IPS DF 19.7 (cell line): ENCODE measurements around the gene AASDH.

Experiments
- DNase-seq: peaks from one replicate; pipeline ENCODE4 v3.0.0-alpha.2; 2013; ENCODE audit warnings: low read depth, low spot score

Gene AASDH

DNA sequence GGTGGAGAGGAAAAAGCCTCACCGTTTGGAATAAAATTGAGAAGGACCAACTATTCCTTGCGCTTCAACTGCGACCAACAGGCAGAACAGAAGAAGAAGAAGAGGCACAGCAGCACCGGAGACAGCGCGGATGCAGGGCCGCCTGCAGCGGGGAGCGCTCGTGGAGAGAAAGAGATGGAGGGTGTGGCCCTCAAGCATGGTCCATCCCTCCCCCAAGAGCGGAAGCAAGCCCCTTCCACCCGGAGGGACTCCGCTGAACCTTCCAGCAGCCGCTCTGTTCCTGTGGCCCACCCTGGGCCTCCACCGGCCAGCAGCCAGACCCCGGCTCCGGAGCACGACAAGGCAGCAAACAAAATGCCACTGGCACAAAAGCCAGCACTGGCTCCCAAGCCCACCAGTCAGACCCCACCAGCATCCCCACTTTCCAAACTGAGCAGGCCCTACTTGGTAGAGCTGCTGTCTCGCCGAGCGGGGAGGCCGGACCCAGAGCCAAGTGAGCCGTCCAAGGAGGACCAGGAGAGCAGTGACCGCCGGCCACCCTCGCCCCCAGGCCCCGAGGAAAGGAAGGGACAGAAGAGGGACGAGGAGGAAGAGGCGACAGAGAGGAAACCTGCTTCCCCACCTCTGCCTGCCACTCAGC is 71.2 kb downstream of the AASDH start:
- no peak for DNase-seq

DNA sequence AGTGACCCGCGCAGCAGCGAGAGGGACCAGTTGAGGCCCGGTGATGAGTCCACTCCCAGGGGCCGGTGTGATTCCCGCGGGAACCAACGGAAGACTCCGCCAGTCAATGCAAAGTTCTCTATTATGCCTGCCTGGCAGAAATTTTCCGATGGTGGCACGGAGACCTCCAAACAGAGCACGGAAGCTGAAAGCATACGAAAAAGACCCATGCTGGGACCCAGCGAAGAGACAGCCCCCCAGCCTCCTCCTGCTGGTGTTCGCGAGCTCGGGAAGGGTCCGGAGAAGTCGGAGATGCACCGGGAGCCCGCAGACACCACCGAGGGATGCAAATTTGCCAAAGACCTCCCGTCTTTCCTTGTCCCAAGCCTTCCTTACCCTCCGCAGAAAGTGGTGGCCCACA is 71.7 kb downstream of the AASDH start:
- DNase-seq: no peak

DNA sequence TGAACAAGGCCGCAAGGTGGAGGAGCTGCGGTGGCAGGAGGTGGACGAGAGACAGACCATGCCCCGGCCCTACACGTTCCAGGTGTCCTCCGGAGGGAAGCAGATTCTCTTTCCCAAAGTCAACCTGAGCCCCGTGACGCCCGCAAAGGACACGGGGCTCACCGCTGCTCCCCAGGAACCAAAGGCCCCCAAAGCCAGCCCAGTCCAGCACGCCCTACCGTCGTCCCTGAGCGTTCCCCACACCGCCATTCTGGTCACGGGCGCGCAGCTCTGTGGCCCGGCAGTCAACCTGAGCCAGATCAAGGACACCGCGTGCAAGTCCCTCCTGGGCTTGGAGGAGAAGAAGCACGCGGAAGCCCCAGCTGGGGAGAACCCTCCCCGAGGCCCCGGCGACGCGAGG is 72.2 kb downstream of the AASDH start:
- no peak for DNase-seq

- DNase-seq: no peak
Observed at GRCh38 chr4:56314207-56314915, 72.9 kb downstream of the AASDH start.

DNA sequence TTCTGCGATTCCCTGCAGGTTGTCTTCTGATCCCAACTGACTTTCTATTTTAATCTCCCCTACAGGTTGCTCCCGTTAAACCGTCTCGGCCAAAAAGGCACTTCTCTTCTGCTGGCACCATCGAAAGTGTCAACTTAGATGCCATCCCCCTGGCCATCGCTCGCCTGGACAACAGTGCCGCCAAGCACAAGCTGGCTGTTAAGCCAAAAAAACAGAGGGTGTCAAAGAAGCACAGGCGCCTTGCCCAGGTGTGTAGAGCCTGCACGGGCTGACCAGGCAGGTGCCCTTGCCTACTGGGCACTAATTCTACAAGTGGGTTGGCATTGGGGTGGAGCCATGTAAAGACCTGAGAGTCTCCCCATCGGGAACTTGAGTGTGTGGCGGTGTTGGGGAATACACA is 74.2 kb downstream of the AASDH start:
- no peak for DNase-seq

- no peak for DNase-seq
Observed at GRCh38 chr4:56311299-56311975, 75.9 kb downstream of the AASDH start.

DNA sequence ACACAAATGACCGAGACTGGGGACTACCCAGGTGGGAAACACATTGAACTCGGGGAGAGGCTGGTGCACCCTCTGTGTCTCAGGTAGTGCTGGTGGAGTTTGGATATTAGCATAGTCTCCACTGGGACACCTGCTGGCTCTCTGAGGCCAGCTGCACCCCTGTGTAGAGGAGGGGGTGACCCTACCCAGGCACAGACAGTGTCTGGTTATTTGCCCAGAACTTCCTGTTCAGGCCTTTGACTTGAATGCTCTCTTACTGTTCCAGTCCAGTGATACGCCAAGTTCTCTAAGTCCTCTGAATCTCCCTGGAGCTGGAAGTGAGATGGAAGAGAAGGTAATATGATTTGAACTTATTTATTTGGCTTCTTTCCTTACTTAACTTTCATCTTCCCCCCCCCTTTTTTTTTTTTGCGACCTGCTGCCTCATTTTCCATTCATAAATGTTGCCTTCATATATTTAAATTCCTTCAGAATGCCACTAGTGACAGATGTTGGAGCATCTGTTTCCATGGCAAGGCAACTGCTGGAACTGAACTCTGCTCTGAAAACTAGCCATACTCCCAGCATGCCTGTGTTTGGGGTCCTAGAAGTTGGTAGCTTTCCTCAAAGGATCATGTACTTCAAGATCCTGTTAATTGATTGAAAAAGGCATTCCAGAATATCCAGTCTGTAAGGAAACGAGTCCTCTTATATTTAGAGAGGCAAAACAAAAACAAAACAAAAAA is 76.7 kb downstream of the AASDH start:
- DNase-seq: no peak

- DNase-seq: no peak
Observed at GRCh38 chr4:56308384-56308783, 78.9 kb downstream of the AASDH start.

DNA sequence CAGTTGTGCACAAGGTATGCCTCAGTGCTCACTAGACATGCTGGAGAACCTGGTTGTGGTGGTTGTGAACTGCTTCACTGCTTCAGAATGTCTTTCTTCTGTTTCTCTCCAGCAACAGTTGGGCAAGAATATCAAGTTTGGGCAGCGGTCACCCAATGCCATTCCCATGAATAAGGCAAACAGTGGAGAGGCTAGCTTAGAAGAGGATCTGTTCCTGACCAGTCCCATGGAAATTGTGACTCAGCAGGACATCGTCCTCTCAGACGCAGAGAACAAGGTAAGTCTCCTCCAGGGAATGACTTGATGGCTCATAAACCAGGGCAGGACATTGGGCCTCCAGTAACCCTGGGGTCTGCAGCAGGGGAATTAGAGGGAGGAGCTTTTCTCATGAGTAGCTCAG is 79.9 kb downstream of the AASDH start:
- no peak for DNase-seq

DNA sequence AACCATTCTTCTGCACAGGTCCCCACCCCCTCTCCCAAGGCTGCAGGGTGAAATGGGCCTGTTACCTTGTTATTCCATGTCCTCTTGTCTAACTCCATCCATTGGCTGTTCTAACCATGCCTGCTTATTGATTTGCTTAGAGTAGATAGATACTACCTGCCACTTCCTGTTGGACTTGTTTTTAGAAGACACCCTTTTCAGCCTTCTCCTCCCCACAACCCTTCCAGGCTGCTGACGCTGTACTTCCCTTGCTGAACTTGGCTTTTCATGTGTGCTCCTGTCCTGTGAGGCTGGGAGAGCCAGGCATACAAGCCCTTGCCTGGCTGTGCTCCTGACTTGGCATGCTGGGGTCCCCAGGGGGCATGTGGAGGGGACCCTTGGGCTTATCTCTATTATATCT is 81.9 kb downstream of the AASDH start:
- no peak for DNase-seq

GRCh38 chr4:56303921-56304320 is 83.4 kb downstream of the AASDH start:
- DNase-seq: no peak

- no peak for DNase-seq
Observed at GRCh38 chr4:56302760-56303159, 84.5 kb downstream of the AASDH start.

DNA sequence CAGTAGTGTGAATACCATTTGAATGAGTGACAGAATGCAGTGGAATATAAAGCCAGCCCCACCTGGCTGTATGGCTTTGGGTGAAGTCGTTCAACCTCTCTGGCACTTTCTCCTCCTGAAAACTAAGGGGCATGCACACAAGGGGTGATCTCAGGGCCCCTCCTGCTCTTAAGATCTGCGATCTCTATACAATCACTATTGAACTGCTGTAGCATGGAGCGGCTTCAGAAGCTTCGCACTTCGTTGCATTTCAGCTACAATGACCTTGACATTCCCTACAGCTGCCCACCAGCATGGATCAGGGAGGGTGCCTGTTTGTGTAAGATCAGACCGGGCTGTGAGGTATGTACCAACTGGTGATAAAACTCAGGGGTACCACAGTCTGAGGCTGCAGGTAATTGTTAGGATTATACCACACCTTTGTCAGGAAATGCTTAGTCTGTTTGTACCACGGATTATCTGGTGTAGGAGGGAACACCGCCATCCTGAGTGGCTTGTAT is 85.2 kb downstream of the AASDH start:
- no peak for DNase-seq

DNA sequence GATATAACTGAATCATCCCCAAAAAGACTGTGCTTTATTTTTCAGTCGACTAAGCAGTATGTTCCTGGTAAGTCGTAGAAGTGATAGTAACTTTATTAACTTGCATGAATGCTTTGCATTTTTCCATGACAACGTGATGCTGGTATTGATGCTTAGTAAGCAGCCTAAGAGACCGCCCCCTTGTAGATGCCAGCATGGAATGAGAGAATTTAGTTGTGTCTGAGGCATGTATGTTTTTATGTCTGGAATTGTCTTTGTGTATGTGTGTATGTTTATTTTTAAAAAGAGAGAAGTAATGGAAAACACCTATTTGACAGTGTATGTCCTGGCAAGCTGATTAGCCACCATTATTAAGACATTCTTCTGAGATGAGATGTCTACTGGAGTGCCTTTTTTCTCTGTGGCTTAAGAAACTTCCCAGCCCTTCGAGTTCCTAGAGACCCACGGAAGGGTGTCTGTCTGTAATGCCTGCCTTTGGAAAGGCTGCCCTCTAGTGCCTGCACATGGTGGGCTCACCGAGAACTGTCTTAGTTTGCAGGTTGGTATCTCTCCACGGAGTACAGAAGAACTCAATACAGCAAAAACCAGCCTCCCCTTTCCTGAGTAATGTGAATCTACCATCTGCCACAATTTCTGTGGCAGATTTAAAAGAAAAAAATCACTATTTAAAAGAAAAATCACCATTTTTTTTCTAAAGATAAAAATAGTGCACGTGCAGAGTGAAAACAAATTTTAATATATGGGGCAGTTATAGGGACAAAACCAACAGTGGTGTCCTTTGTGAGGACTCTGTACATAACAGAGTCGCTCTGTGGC is 85.9 kb downstream of the AASDH start:
- peak; percentile 38 for DNase-seq

GRCh38 chr4:56298236-56298635 is 89.1 kb downstream of the AASDH start:
- DNase-seq: no peak

- no peak for DNase-seq
Observed at GRCh38 chr4:56297776-56298175, 89.5 kb downstream of the AASDH start.

- DNase-seq: no peak
Observed at GRCh38 chr4:56296526-56296925, 90.8 kb downstream of the AASDH start.

- no peak for DNase-seq
Observed at GRCh38 chr4:56293121-56293520, 94.2 kb downstream of the AASDH start.

- DNase-seq: no peak
Observed at GRCh38 chr4:56289934-56290333, 97.4 kb downstream of the AASDH start.

DNA sequence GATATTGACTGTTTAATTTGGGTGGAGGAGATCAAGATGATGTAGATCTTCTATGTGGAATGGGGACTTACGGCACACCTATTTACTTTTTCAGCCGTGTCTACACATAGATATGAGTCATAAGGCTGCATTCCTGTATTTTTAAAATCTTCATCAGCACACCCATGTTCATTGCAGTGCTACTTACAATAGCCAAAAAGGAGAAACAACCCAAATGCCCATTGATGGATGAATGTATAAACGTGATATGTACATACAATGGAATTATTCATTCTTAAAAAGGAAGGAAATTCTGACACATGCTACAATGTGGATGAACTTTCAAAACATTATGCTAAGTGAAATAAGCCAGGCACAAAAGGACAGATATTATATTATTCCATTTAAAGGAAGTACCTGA is 98.6 kb downstream of the AASDH start:
- DNase-seq: no peak
